Measurements from ENCODE around the gene EP400. TPM values are rescaled to one million over a fixed set of nuclear protein-coding genes. Genes with fewer than 3 reads are reported as not detected.

The EP400 gene
- total RNA-seq, 1 donor from 2014 or later, result 10.2 TPM

Small RNA genes lying within 50 kb of the gene (small RNA-seq; reads per million reads assigned to genes)
- gene AC131009.3 (not detected), gene AC137590.2 (not detected), gene SNORA49 (16.2 reads per million, percentile 96 among the genes with 10 or more reads in this experiment)

Other genes starting within 250 kb of the EP400 start
- gene SFSWAP, start 238.9 kb upstream of the EP400 start, total RNA-seq, result 21.2 TPM
- gene MMP17, start 121.5 kb upstream of the EP400 start, total RNA-seq, result 38.7 TPM
- 7.3 TPM for gene ULK1, start 55.3 kb upstream of the EP400 start, total RNA-seq
- 3.3 TPM for gene PUS1, start 20.7 kb upstream of the EP400 start, total RNA-seq
- gene DDX51, start 194.4 kb downstream of the EP400 start, total RNA-seq, result 11.0 TPM
- gene NOC4L, start 194.5 kb downstream of the EP400 start, total RNA-seq, result 9.0 TPM

Data from frontal cortex (tissue), 1 donor.